ENCODE results near the gene SPIB. TPM values are rescaled to one million over a fixed set of nuclear protein-coding genes. Genes with fewer than 3 reads are reported as not detected.

SPIB gene
- total and polyA plus RNA-seq, 2 experiments from 2014 or later = 12.6 to 17.5 TPM

GRCh38 chr19:50447750-50448149 is 29.0 kb downstream of the SPIB start (continued):
- TF ChIP-seq ETS1 (IDR thresholded peaks at IDR 0.05) (no peak), JUNB (IDR thresholded peaks at IDR 0.05; ENCODE audit: unreplicated experiment) (no peak), ZNF462 (CRISPR knock-in tag; IDR thresholded peaks at IDR 0.05) (no peak), CREB1 (CRISPR knock-in tag; IDR thresholded peaks at IDR 0.05; ENCODE audit: low read depth) (no peak), ZNF331 (CRISPR knock-in tag; IDR thresholded peaks at IDR 0.05; ENCODE audit: low read depth) (no peak), STAT1 (IDR thresholded peaks at IDR 0.05; ENCODE audit: unreplicated experiment) (no peak)

GRCh38 chr19:50449236-50449899 is 30.6 kb downstream of the SPIB start:
- H2AFZ ChIP-seq = no peak overlapping the region
- H3K4me1 Mint-ChIP-seq = no peaks in the 10 kb centered on the region
- H4K20me1 ChIP-seq (replicated peaks; ENCODE audit: insufficient read depth) = no peaks in the 10 kb centered on the region
- no peaks in the 10 kb centered on the region for H3F3A ChIP-seq (replicated peaks; ENCODE audit: low read depth)
- no peak overlapping the region for H3K4me3 Mint-ChIP-seq
- ATAC-seq (no peak), DNase-seq (ENCODE audit: low spot score) (no peak)
- H3K4me2 ChIP-seq = no peak overlapping the region
- no peak overlapping the region for H3K27ac Mint-ChIP-seq
- H3K9me3 Mint-ChIP-seq = peaks cover 95% of the 10 kb centered on the region
- peaks cover 6% of the 10 kb centered on the region; the same call in 1 of the 2 replicates for H3K4me1 ChIP-seq (ENCODE audit: insufficient read depth)
- H3K79me2 ChIP-seq (replicated peaks; ENCODE audit: insufficient read depth) = no peaks in the 10 kb centered on the region
- no peak overlapping the region for H3K27ac ChIP-seq (ENCODE audit: low read depth)
- H3K36me3 ChIP-seq (ENCODE audit: insufficient read depth) = no peaks in the 10 kb centered on the region
- no peaks in the 10 kb centered on the region for H3K27me3 ChIP-seq (ENCODE audit: insufficient read depth)
- H3K9me2 ChIP-seq (ENCODE audit: insufficient read depth) = no peaks in the 10 kb centered on the region
- H3K36me3 Mint-ChIP-seq (ENCODE audit: low read depth) = peaks cover 52% of the 10 kb centered on the region
- no peak overlapping the region for H3K4me3 ChIP-seq
- peaks cover 2% of the 10 kb centered on the region for H3K27me3 Mint-ChIP-seq (ENCODE audit: insufficient read depth, low read depth, poor library complexity)
- TF ChIP-seq EZH2phosphoT487 (IDR thresholded peaks at IDR 0.05; ENCODE audit: unreplicated experiment) = no peak
- no peak for TF ChIP-seq ETS1 (IDR thresholded peaks at IDR 0.05)
- no peak for TF ChIP-seq STAT1 (IDR thresholded peaks at IDR 0.05; ENCODE audit: unreplicated experiment)
- TF ChIP-seq REST (IDR thresholded peaks at IDR 0.05; ENCODE audit: unreplicated experiment) = no peak
- no peak for TF ChIP-seq POLR2AphosphoS5 (IDR thresholded peaks at IDR 0.05; ENCODE audit: low read depth)
- TF ChIP-seq CTCF (conservative IDR thresholded peaks at IDR 0.05; ENCODE audit: low read depth in 2 of 2) = no peak
